Lower lobe of right lung (tissue), 2 donors: ENCODE measurements around the gene CDK13. TPM values are rescaled to one million over a fixed set of nuclear protein-coding genes. Genes with fewer than 3 reads are reported as not detected.

ENCODE experiments used
- ATAC-seq, 2 donors: fragments of 200-7000 bp; cut with Tn5 transposase; one replicate each; pipeline ENCODE4 v1.9.1; 2020 to 2022; ENCODE audit warnings: mild to moderate bottlenecking in 2 of 2, moderate library complexity in 2 of 2
- DNase-seq: peaks from one replicate; pipeline ENCODE4 v3.0.0-alpha.2; 2020
- H3K27ac ChIP-seq: fragments of 200-600 bp; one replicate; pipeline ENCODE4 v1.8.0; 2022
- H3K27me3 ChIP-seq: fragments of 200-600 bp; one replicate; pipeline ENCODE4 v1.8.0; 2022; ENCODE audit warnings: low read depth
- H3K36me3 ChIP-seq: fragments of 200-600 bp; one replicate; pipeline ENCODE4 v1.8.0; 2022; ENCODE audit warnings: mild to moderate bottlenecking
- H3K4me1 ChIP-seq: fragments of 200-600 bp; one replicate; pipeline ENCODE4 v1.8.0; 2022
- H3K4me3 ChIP-seq: fragments of 200-600 bp; one replicate; pipeline ENCODE4 v1.8.0; 2022; ENCODE audit warnings: mild to moderate bottlenecking
- H3K9me3 ChIP-seq: fragments of 200-600 bp; one replicate; pipeline ENCODE4 v1.8.0; 2022
- CTCF ChIP-seq: fragments of 200-600 bp; IDR thresholded peaks from one replicate; pipeline ENCODE4 v1.8.0; 2022; ENCODE audit warnings: antibody characterized with exemption, mild to moderate bottlenecking
- intact Hi-C: fragments of 100-400 bp; cut with DNase I; formaldehyde crosslinking; loops from one replicate; pipeline ENCODE4 v1.11.0; 2022
- total RNA-seq: library from RNA; stranded (reverse); fragmentation: NEBNext Ultra II Directional; extraction: Animal tissue kit (Norgen Biotek cat#: 25700); gene quantifications from one replicate; pipeline ENCODE4 v1.2.1, GENCODE V29; 2021
- donor health status: DM: no; HTN: yes; CAD: no; lungs with severe emphysema.

CDK13 gene
- total RNA-seq, 1 donor from 2014 or later, result 53.2 TPM

GRCh38 chr7:39985398-39985918 lies 35.4 kb downstream of the CDK13 start:
- Histone ChIP-seq H3K9me3 (no peaks in the 10 kb centered on the region), H3K27me3 (no peaks in the 10 kb centered on the region), H3K36me3 (peaks cover 13% of the 10 kb centered on the region), H3K4me1 (peaks cover 41% of the 10 kb centered on the region), H3K4me3 (no peak overlapping the region), H3K27ac (no peak overlapping the region)
- TF ChIP-seq CTCF, result no peak
- intact Hi-C loops, result no loop called here
- ATAC-seq, result no peak
- DNase-seq, result no peak

DNA sequence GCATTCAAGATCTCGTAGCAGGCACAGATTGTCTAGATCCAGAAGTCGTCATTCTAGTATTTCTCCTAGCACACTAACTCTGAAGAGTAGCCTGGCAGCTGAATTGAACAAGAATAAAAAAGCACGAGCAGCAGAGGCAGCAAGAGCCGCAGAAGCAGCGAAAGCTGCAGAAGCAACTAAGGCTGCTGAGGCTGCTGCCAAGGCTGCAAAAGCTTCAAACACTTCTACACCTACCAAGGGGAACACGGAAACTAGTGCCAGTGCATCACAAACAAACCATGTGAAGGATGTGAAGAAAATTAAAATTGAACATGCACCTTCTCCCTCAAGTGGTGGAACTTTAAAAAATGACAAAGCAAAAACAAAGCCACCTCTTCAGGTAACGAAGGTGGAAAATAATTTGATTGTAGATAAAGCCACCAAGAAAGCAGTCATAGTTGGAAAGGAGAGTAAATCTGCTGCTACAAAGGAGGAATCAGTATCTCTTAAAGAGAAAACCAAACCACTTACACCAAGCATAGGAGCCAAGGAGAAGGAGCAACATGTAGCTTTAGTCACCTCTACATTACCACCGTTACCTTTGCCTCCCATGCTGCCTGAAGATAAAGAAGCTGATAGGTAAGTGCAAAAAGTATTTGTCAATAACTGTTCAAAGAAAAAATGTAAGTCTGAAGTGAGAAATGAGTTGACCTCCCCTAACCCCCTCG lies 37.7 kb downstream of the CDK13 start:
- Histone ChIP-seq H3K9me3 (no peaks in the 10 kb centered on the region), H3K27ac (no peak overlapping the region), H3K36me3 (peaks cover 22% of the 10 kb centered on the region), H3K4me3 (no peak overlapping the region), H3K27me3 (no peaks in the 10 kb centered on the region), H3K4me1 (peaks cover 41% of the 10 kb centered on the region)
- TF ChIP-seq CTCF, result no peak
- intact Hi-C loops, result no loop called here
- ATAC-seq (no peak), DNase-seq (no peak)

- H3K36me3 ChIP-seq, result peaks cover 37% of the 10 kb centered on the region
- no peaks in the 10 kb centered on the region for H3K4me1 ChIP-seq
- H3K4me3 ChIP-seq, result no peak overlapping the region
- DNase-seq (no peak), ATAC-seq (no peak)
- intact Hi-C loops, result no loop called here
- no peaks in the 10 kb centered on the region for H3K9me3 ChIP-seq
- H3K27me3 ChIP-seq, result no peaks in the 10 kb centered on the region
- no peak overlapping the region for H3K27ac ChIP-seq
- TF ChIP-seq CTCF, result no peak
These were observed 50.8 kb downstream of the CDK13 start for GRCh38 chr7:40000734-40001315.

GRCh38 chr7:40001649-40002048 lies 51.6 kb downstream of the CDK13 start:
- Histone ChIP-seq H3K9me3 (no peaks in the 10 kb centered on the region), H3K4me1 (no peaks in the 10 kb centered on the region), H3K27me3 (no peaks in the 10 kb centered on the region), H3K36me3 (peaks cover 37% of the 10 kb centered on the region), H3K27ac (no peak overlapping the region), H3K4me3 (no peak overlapping the region)
- no peak for ATAC-seq
- DNase-seq, result no peak
- intact Hi-C loops, result no loop called here
- no peak for TF ChIP-seq CTCF

DNA sequence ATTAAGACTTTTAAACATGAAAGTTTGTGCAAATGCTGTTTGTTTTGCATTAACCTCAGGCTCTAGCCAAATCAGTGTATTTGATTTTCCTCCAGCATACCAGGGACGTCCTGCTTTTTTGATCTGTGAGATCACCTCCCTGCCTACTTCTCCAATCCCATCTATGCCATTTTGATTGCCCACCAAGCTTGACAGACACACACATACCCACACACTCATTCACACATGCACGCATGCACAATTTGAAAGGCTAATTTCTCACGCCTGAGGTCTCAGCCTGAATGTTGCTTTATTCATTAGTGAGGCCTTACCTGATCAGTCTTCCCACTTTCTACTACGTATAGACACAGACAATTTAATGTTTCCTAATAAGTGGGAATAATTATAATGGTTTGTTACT lies 53.5 kb downstream of the CDK13 start:
- Histone ChIP-seq H3K9me3 (no peaks in the 10 kb centered on the region), H3K4me3 (no peak overlapping the region), H3K27me3 (no peaks in the 10 kb centered on the region), H3K4me1 (no peaks in the 10 kb centered on the region), H3K27ac (no peak overlapping the region), H3K36me3 (peaks cover 30% of the 10 kb centered on the region)
- intact Hi-C loops, result no loop called here
- TF ChIP-seq CTCF, result no peak
- no peak for ATAC-seq
- DNase-seq, result no peak
